NT2/D1 (cell line): ENCODE data around the gene TCF21.

ENCODE experiments used
- SUZ12 ChIP-seq: IDR thresholded peaks from 2 replicates; pipeline ENCODE4 v1.6.1; 2011; ENCODE audit not compliant: insufficient read length, insufficient read depth; ENCODE audit errors: extremely low read depth
- YY1 ChIP-seq: IDR thresholded peaks from 2 replicates; pipeline ENCODE4 v1.6.1; 2011; ENCODE audit not compliant: insufficient read length, insufficient read depth
- ZNF274 ChIP-seq: IDR thresholded peaks from 2 replicates; pipeline ENCODE4 v1.6.1; 2011; ENCODE audit warnings: mild to moderate bottlenecking, low read depth, low read length

GRCh38 chr6:133939778-133940667, 51.1 kb downstream of the TCF21 start:
- TF ChIP-seq ZNF274 (no peak), YY1 (no peak), SUZ12 (no peak)
